Neural cell (in vitro differentiated cells): Measurements from ENCODE around the gene NPR2.

Experiments used
- EP300 ChIP-seq: fragments of 450-650 bp; conservative IDR thresholded peaks from 2 replicates; pipeline ENCODE4 v1.6.1; 2014; ENCODE audit warnings: antibody characterized with exemption, mild to moderate bottlenecking, moderate library complexity; ENCODE audit not compliant: poor library complexity, severe bottlenecking
- EZH2 ChIP-seq: fragments of 200-600, 300-800 bp; shearing (Covaris generic), sonication (generic); IDR thresholded peaks from 2 replicates; pipeline ENCODE4 v1.6.1; 2014; ENCODE audit warnings: antibody characterized with exemption, low read length, borderline replicate concordance, mild to moderate bottlenecking; ENCODE audit not compliant: insufficient read depth, poor library complexity, severe bottlenecking
- SMC3 ChIP-seq: fragments of 450-650 bp; conservative IDR thresholded peaks from 2 replicates; pipeline ENCODE4 v1.6.1; 2014; ENCODE audit warnings: antibody characterized with exemption, mild to moderate bottlenecking, moderate library complexity; ENCODE audit not compliant: poor library complexity
- TF ChIP-seq, protein P1 (sequence below): fragments of 450-650 bp; IDR thresholded peaks from 2 replicates; pipeline ENCODE4 v1.5.1; 2014; ENCODE audit warnings: antibody characterized with exemption, mild to moderate bottlenecking, moderate library complexity; ENCODE audit not compliant: poor library complexity, severe bottlenecking

DNA sequence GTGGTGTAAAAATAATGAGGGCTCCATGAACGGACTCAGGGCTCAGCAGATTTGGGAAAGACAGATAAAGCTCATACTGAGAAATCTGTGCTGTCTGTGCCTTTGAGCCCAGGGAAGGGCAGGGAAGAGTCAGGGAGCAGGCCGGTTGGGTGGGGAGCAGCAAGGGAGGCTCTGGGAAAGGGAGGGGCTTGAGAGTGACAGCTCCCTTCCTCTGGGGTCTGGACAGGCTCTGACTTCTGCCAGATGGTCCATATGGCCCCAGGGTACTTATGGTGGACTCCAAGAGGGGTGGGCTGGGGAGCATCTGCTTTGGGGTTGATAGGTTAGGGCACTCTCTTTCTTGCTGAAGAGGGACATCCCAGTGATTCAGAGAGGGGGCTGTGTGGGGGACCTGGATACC lies 2.1 kb downstream of the NPR2 start:
- TF ChIP-seq EP300 (no peak), SMC3 (no peak), EZH2 (no peak)
- TF ChIP-seq, protein P1, sequence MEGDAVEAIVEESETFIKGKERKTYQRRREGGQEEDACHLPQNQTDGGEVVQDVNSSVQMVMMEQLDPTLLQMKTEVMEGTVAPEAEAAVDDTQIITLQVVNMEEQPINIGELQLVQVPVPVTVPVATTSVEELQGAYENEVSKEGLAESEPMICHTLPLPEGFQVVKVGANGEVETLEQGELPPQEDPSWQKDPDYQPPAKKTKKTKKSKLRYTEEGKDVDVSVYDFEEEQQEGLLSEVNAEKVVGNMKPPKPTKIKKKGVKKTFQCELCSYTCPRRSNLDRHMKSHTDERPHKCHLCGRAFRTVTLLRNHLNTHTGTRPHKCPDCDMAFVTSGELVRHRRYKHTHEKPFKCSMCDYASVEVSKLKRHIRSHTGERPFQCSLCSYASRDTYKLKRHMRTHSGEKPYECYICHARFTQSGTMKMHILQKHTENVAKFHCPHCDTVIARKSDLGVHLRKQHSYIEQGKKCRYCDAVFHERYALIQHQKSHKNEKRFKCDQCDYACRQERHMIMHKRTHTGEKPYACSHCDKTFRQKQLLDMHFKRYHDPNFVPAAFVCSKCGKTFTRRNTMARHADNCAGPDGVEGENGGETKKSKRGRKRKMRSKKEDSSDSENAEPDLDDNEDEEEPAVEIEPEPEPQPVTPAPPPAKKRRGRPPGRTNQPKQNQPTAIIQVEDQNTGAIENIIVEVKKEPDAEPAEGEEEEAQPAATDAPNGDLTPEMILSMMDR, result no peak
